IPS-20b (cell line): ENCODE data around the gene ZNF660.
"Not testable (repeated sequence)": the region's sequence is repeated elsewhere in the genome, so short reads cannot be mapped to it uniquely, and the experiment has no call there.

Experiments
- H3K27ac ChIP-seq: one replicate; pipeline ENCODE4 v1.5.1; 2013; ENCODE audit warnings: low read length
- H3K27me3 ChIP-seq: 2 replicates; pipeline ENCODE4 v1.6.1; 2013; ENCODE audit warnings: mild to moderate bottlenecking, low read length, inconsistent platforms; ENCODE audit not compliant: insufficient read depth
- H3K36me3 ChIP-seq: 2 replicates; pipeline ENCODE4 v1.6.1; 2013; ENCODE audit warnings: low read depth, mild to moderate bottlenecking, inconsistent platforms, low read length, moderate library complexity; ENCODE audit not compliant: insufficient read depth
- H3K4me1 ChIP-seq: 2 replicates; pipeline ENCODE4 v1.6.1; 2013; ENCODE audit warnings: mild to moderate bottlenecking, control low read depth, inconsistent platforms, low read length, moderate library complexity; ENCODE audit not compliant: insufficient read depth
- H3K4me3 ChIP-seq: 2 replicates; pipeline ENCODE4 v1.5.1; 2013; ENCODE audit warnings: mild to moderate bottlenecking, low read length, inconsistent platforms
- H3K9ac ChIP-seq: 2 replicates; pipeline ENCODE4 v1.6.1; 2013; ENCODE audit warnings: low read depth, mild to moderate bottlenecking, inconsistent platforms, low read length, moderate library complexity
- H3K9me3 ChIP-seq: 2 replicates; pipeline ENCODE4 v1.6.1; 2013; ENCODE audit warnings: mild to moderate bottlenecking, low read depth, low read length, inconsistent platforms; ENCODE audit not compliant: insufficient read depth

Gene ZNF660

GRCh38 chr3:44584646-44585501, at the start of gene ZNF660:
Gene ZNF660 (plus strand): TSS chr3:44584964. CDS start chr3:44594194, 9,230 bp downstream.
- Histone ChIP-seq H3K27ac (peak within 1 kb of the TSS; percentile 87), H3K4me3 (peak within 1 kb of the TSS; percentile 90)

GRCh38 chr3:44535364-44535763, 49.4 kb upstream of the ZNF660 start:
- H3K27me3 ChIP-seq, result peaks cover 26% of the 10 kb centered on the region
- H3K4me1 ChIP-seq, result no peaks in the 10 kb centered on the region
- H3K9ac ChIP-seq, result no peak overlapping the region
- H3K9me3 ChIP-seq, result no peaks in the 10 kb centered on the region
- H3K4me3 ChIP-seq, result no peak overlapping the region
- no peaks in the 10 kb centered on the region for H3K36me3 ChIP-seq
- H3K27ac ChIP-seq, result no peak overlapping the region

More at GRCh38 chr3:44584646-44585501, at the start of gene ZNF660:
- Histone ChIP-seq H3K36me3 (peaks cover 33% of the 10 kb centered on the region), H3K4me1 (peaks cover 6% of the 10 kb centered on the region; the same call in 1 of the 2 replicates), H3K27me3 (no peaks in the 10 kb centered on the region), H3K9me3 (no peaks in the 10 kb centered on the region), H3K9ac (peak within 1 kb of the TSS; percentile 97)

DNA sequence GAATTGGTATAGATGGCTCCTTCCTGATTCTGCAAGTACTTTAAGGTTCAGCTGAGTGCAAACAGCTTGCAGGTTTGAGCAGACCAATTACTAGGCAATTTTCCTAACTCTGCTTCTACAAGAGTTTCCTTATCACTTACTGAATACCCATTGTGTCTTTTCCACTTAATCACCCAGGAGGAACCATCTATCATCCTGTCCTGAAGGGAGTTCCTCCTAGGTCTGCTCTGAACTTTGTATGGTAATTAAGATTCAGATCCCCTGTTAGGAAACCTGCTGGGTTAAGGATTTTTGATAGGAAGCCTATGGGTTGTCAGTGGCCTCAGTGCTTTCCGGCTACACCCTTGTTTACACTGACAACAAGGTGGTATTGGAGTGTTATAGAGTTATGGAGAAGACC, 40.0 kb upstream of the ZNF660 start:
- H3K9ac ChIP-seq, H3K4me1 ChIP-seq: not testable (repeated sequence)

GRCh38 chr3:44554626-44555592, 29.9 kb upstream of the ZNF660 start, which contains the start of gene ZKSCAN7:
Gene ZKSCAN7 (plus strand): TSS chr3:44555193. CDS start chr3:44557048, 1,855 bp downstream.
- peak within 1 kb of the TSS; percentile 97 for H3K9ac ChIP-seq
- peak within 1 kb of the TSS; percentile 99 for H3K4me3 ChIP-seq
- H3K9me3 ChIP-seq, result peaks cover 7% of the 10 kb centered on the region; the same call in 1 of the 2 replicates
- peaks cover 30% of the 10 kb centered on the region for H3K36me3 ChIP-seq
- 0 out of 2 replicates have a peak, but pooled peaks cover 3% of the 10 kb centered on the region for H3K4me1 ChIP-seq
- H3K27ac ChIP-seq, result peak within 1 kb of the TSS; percentile 13
- H3K27me3 ChIP-seq, result peaks cover 40% of the 10 kb centered on the region

More for the DNA sequence above, 40.0 kb upstream of the ZNF660 start:
- not testable (repeated sequence) for H3K36me3 ChIP-seq, H3K9me3 ChIP-seq, H3K27me3 ChIP-seq, H3K27ac ChIP-seq, H3K4me3 ChIP-seq

GRCh38 chr3:44555723-44556122, 29.0 kb upstream of the ZNF660 start:
- peaks cover 36% of the 10 kb centered on the region for H3K27me3 ChIP-seq
- H3K9ac ChIP-seq, result peak overlapping the region; percentile 97
- H3K4me3 ChIP-seq, result peak overlapping the region; percentile 99
- peaks cover 38% of the 10 kb centered on the region for H3K36me3 ChIP-seq
- 0 out of 2 replicates have a peak, but pooled peaks cover 3% of the 10 kb centered on the region for H3K4me1 ChIP-seq
- peaks cover 13% of the 10 kb centered on the region for H3K9me3 ChIP-seq
- H3K27ac ChIP-seq, result no peak overlapping the region

DNA sequence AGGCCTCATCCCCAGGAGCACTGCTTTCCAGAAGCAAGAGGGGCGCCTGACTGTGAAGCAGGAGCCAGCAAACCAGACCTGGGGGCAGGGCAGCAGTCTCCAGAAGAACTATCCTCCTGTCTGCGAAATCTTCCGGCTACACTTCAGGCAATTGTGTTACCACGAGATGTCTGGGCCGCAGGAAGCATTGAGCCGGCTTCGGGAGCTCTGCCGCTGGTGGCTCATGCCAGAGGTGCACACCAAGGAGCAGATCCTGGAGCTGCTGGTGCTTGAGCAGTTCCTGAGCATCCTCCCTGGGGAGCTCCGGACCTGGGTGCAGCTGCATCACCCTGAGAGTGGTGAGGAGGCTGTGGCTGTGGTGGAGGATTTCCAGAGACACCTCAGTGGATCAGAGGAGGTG, 27.7 kb upstream of the ZNF660 start:
- no peak overlapping the region for H3K9ac ChIP-seq
- H3K36me3 ChIP-seq, result peaks cover 52% of the 10 kb centered on the region
- H3K9me3 ChIP-seq, result peaks cover 26% of the 10 kb centered on the region

GRCh38 chr3:44561076-44561475, 23.7 kb upstream of the ZNF660 start:
- peaks cover 86% of the 10 kb centered on the region for H3K36me3 ChIP-seq

More for the DNA sequence above, 27.7 kb upstream of the ZNF660 start:
- peaks cover 22% of the 10 kb centered on the region for H3K27me3 ChIP-seq
- H3K4me1 ChIP-seq, result 0 out of 2 replicates have a peak, but pooled peaks cover 3% of the 10 kb centered on the region
- no peak overlapping the region for H3K4me3 ChIP-seq
- no peak overlapping the region for H3K27ac ChIP-seq

DNA sequence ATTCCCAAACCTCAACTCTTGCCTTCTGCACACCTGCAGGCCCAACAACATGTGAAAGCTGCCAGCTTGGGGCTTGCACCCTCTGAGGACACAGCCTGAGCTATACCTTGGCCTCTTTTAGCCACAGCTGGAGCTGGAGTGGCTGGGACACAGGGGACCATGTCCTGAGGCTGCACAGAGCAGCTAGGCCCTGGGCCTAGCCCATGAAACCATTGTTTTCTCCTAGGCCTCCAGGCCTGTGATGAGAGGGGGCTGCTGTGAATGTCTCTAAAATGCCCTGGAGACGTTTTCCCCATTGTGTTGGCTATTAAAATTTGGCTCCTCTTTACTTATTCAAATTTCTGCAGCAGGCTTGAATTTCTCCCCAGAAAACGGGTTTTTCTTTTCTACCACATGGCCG, 22.6 kb upstream of the ZNF660 start:
- H3K9me3 ChIP-seq, result peaks cover 30% of the 10 kb centered on the region
- H3K27me3 ChIP-seq, result no peaks in the 10 kb centered on the region
- H3K9ac ChIP-seq, result no peak overlapping the region
- no peaks in the 10 kb centered on the region for H3K4me1 ChIP-seq
- H3K36me3 ChIP-seq, result peaks cover 90% of the 10 kb centered on the region
- H3K27ac ChIP-seq, result no peak overlapping the region
- H3K4me3 ChIP-seq, result no peak overlapping the region

More at GRCh38 chr3:44561076-44561475, 23.7 kb upstream of the ZNF660 start:
- no peak overlapping the region for H3K27ac ChIP-seq
- H3K4me1 ChIP-seq, result no peaks in the 10 kb centered on the region
- no peak overlapping the region for H3K4me3 ChIP-seq
- no peaks in the 10 kb centered on the region for H3K27me3 ChIP-seq
- no peak overlapping the region for H3K9ac ChIP-seq
- H3K9me3 ChIP-seq, result peaks cover 30% of the 10 kb centered on the region

DNA sequence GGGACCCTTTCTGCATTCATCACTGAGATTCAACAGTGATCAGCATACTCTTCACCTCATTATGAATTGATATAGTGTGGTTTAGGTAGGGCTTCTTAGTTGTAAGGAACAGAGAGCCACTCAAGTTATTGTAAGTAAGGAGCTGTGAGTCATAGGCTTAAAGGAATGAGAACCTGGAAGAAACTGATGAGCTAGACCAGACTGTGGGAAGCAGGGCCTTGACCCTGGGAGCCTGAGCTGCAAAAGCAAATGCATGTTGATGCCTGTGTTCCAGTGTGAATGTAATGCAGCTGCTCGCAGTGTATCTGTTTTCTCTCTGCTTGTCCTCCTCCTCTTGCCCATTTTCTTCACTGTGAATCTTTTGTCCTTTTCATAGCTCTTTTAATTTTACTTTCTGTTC, 16.2 kb upstream of the ZNF660 start:
- Histone ChIP-seq H3K27ac (no peak overlapping the region), H3K36me3 (peaks cover 86% of the 10 kb centered on the region), H3K4me3 (no peak overlapping the region), H3K27me3 (no peaks in the 10 kb centered on the region), H3K4me1 (no peaks in the 10 kb centered on the region), H3K9ac (no peak overlapping the region), H3K9me3 (peaks cover 29% of the 10 kb centered on the region)

GRCh38 chr3:44571024-44571423, 13.7 kb upstream of the ZNF660 start:
- H3K27ac ChIP-seq, result no peak overlapping the region
- no peak overlapping the region for H3K4me3 ChIP-seq
- peaks cover 63% of the 10 kb centered on the region for H3K36me3 ChIP-seq
- H3K9ac ChIP-seq, result no peak overlapping the region
- no peaks in the 10 kb centered on the region for H3K27me3 ChIP-seq
- H3K4me1 ChIP-seq, result no peaks in the 10 kb centered on the region
- H3K9me3 ChIP-seq, result peaks cover 29% of the 10 kb centered on the region

GRCh38 chr3:44576613-44577012, 8.2 kb upstream of the ZNF660 start:
- Histone ChIP-seq H3K27me3 (no peaks in the 10 kb centered on the region), H3K4me1 (no peaks in the 10 kb centered on the region), H3K9me3 (peaks cover 3% of the 10 kb centered on the region; the same call in 1 of the 2 replicates), H3K27ac (no peak overlapping the region), H3K36me3 (peaks cover 17% of the 10 kb centered on the region), H3K9ac (no peak overlapping the region), H3K4me3 (no peak overlapping the region)
